B cell (primary cell): ENCODE measurements around the gene RHCG. TPM values are rescaled to one million over a fixed set of nuclear protein-coding genes. Genes with fewer than 3 reads are reported as not detected.

Experiments
- ATAC-seq: fragments of 200-7000 bp; cut with Tn5 transposase; one replicate; pipeline ENCODE4 v1.10.0; 2021; ENCODE audit warnings: low read depth, mild to moderate bottlenecking, moderate number of reproducible peaks, moderate library complexity
- CTCF ChIA-PET: fragments of 350-600 bp; sonication (Branson Sonifier 250); formaldehyde crosslinking; loops from one replicate; lab custom pipeline; 2021; ENCODE audit warnings: antibody characterized with exemption, inconsistent platforms; lab: Charles Lee
- POLR2A ChIA-PET: fragments of 350-600 bp; sonication (Branson Sonifier 250); formaldehyde crosslinking; loops from one replicate; lab custom pipeline; 2021; ENCODE audit warnings: antibody characterized with exemption; lab: Charles Lee
- DNase-seq: peaks from one replicate; pipeline ENCODE4 v3.0.0; 2013
- H2AFZ ChIP-seq: 2 replicates; pipeline ENCODE4 v1.6.1; 2012; ENCODE audit warnings: mild to moderate bottlenecking, low read depth, low read length; ENCODE audit not compliant: insufficient read depth, poor library complexity, severe bottlenecking
- H3K27ac ChIP-seq, 2 donors: 1 replicate in 1 of 2; 2 replicates in 1 of 2; pipeline ENCODE4 v1.5.1; 2012 to 2013; ENCODE audit warnings: low read length in 2 of 2, mild to moderate bottlenecking in 2 of 2, moderate library complexity in 1 of 2
- H3K27me3 ChIP-seq, 4 experiments: fragments of 200-600 bp in 1 of 4; sonication (generic) in 1 of 4; replicated peaks in 1 of 4; 1 replicate in 2 of 4; 2 replicates in 2 of 4; pipeline versions ENCODE4 v1.6.1 to v1.7.0; 2013 to 2016; ENCODE audit warnings: low read length in 3 of 4, mild to moderate bottlenecking in 2 of 4, mixed read lengths in 1 of 4, moderate library complexity in 1 of 4; ENCODE audit not compliant: insufficient read depth in 4 of 4, control insufficient read depth in 3 of 4; ENCODE audit errors: control extremely low read depth in 1 of 4
- H3K36me3 ChIP-seq, 2 experiments: replicated peaks in 1 of 2; 1 replicate in 1 of 2; 2 replicates in 1 of 2; pipeline versions ENCODE4 v1.6.1 to v1.7.1; 2013; ENCODE audit warnings: low read length in 1 of 2; ENCODE audit not compliant: insufficient read depth in 2 of 2, control insufficient read depth in 1 of 2; ENCODE audit errors: control extremely low read depth in 1 of 2, extremely low read depth in 1 of 2
- H3K4me1 ChIP-seq, 2 donors: fragments of 200-600 bp in 1 of 2; sonication (generic) in 1 of 2; 1 replicate in 1 of 2; 2 replicates in 1 of 2; pipeline versions ENCODE4 v1.5.1 to v1.6.1; 2013 to 2017; ENCODE audit warnings: low read length in 2 of 2; ENCODE audit not compliant: control insufficient read depth in 2 of 2, insufficient read depth in 2 of 2
- H3K4me2 ChIP-seq: replicated peaks from 2 replicates; pipeline ENCODE3; 2012; ENCODE audit warnings: mild to moderate bottlenecking, low read depth, low read length; ENCODE audit not compliant: poor library complexity, severe bottlenecking
- H3K4me3 ChIP-seq, 5 experiments: fragments of 200-600 bp in 1 of 5; sonication (generic) in 1 of 5; 1 replicate in 3 of 5; 2 replicates in 2 of 5; pipeline versions ENCODE4 v1.5.1 to v1.7.0; 2011 to 2016; ENCODE audit warnings: low read length in 4 of 5, mild to moderate bottlenecking in 4 of 5, low read depth in 2 of 5, control low read depth in 1 of 5, moderate library complexity in 1 of 5; ENCODE audit not compliant: insufficient read depth in 1 of 5; ENCODE audit errors: control extremely low read depth in 1 of 5, extremely low read depth in 1 of 5
- H3K79me2 ChIP-seq: fragments of 200-600 bp; sonication (generic); one replicate; pipeline ENCODE4 v1.6.0; 2016; ENCODE audit warnings: low read length; ENCODE audit not compliant: control insufficient read depth, insufficient read depth
- H3K9ac ChIP-seq: fragments of 200-600 bp; sonication (generic); 2 replicates; pipeline ENCODE4 v1.6.1; 2017; ENCODE audit warnings: mild to moderate bottlenecking, low read length, moderate library complexity
- H3K9me3 ChIP-seq, 3 donors: one replicate each; pipeline versions ENCODE4 v1.6.1 to v1.7.1; 2013; ENCODE audit warnings: low read length in 2 of 3; ENCODE audit not compliant: control insufficient read depth in 2 of 3, insufficient read depth in 1 of 3; ENCODE audit errors: control extremely low read depth in 1 of 3
- H4K20me1 ChIP-seq: 2 replicates; pipeline ENCODE4 v1.6.0; 2012; ENCODE audit warnings: mild to moderate bottlenecking, low read length; ENCODE audit not compliant: insufficient read depth, control insufficient read depth, poor library complexity, severe bottlenecking
- H3K27ac Mint-ChIP-seq: one replicate; pipeline ENCODE4 v1.8.0; 2021; ENCODE audit warnings: mixed read lengths
- H3K27me3 Mint-ChIP-seq: one replicate; pipeline ENCODE4 v1.8.0; 2021; ENCODE audit warnings: mixed read lengths
- H3K4me1 Mint-ChIP-seq: one replicate; pipeline ENCODE4 v1.8.0; 2021; ENCODE audit warnings: mixed read lengths
- H3K4me3 Mint-ChIP-seq: one replicate; pipeline ENCODE4 v1.8.0; 2021; ENCODE audit warnings: mixed read lengths
- H3K9me3 Mint-ChIP-seq: one replicate; pipeline ENCODE4 v1.8.0; 2022; ENCODE audit warnings: mixed read lengths; ENCODE audit not compliant: insufficient read depth
- EZH2 ChIP-seq: IDR thresholded peaks from 2 replicates; pipeline ENCODE4 v1.6.1; 2012; ENCODE audit warnings: borderline replicate concordance, low read depth, mild to moderate bottlenecking, moderate library complexity, low read length; ENCODE audit not compliant: insufficient read depth, poor library complexity, severe bottlenecking
- WGBS: methylation state at CpG from one replicate; pipeline ENCODE4 v1.1.5; 2013; ENCODE audit warnings: missing lambda C conversion rate; ENCODE audit not compliant: insufficient coverage; 5-methylcytosine and 5-hydroxymethylcytosine counted together
- intact Hi-C: fragments of 100-400 bp; cut with micrococcal nuclease; formaldehyde crosslinking; loops from one replicate; pipeline ENCODE4 v1.10.0; 2022
- polyA plus RNA-seq: library from polyadenylated mRNA; depleted of rRNA; stranded (reverse); fragments of >200 nt; gene quantifications from 2 replicates; pipeline ENCODE4 v1.2.3, GENCODE V29; 2012
- total RNA-seq, 2 donors: library from RNA; stranded (reverse); fragments of 120-200 nt in 1 of 2; gene quantifications; 1 replicate in 1 of 2; 2 replicates in 1 of 2; pipeline versions ENCODE4 v1.2.3 to v1.2.4, GENCODE V29; 2013 to 2022
- TF ChIP-seq, protein P1 (sequence below): fragments of 200-600 bp; IDR thresholded peaks from one replicate; pipeline ENCODE4 v1.8.0; 2022; ENCODE audit warnings: antibody characterized with exemption, mild to moderate bottlenecking

The RHCG gene
- total and polyA plus RNA-seq, 2 donors (not counting 1 experiment from before 2014, with no cell fraction given) = not detected

- Mint-ChIP-seq H3K27me3 (peaks cover 29% of the 10 kb centered on the region), H3K4me3 (no peak overlapping the region)
- no peak for ATAC-seq
Observed at GRCh38 chr15:89426500-89426899, 69.9 kb downstream of the RHCG start.

GRCh38 chr15:89423981-89424380, 72.4 kb downstream of the RHCG start:
- Histone ChIP-seq H3K4me2 (no peak overlapping the region), H3K27ac (no peak overlapping the region), H2AFZ (no peak overlapping the region), H3K9ac (no peak overlapping the region), H4K20me1 (no peaks in the 10 kb centered on the region), H3K4me3 (no peak overlapping the region), H3K27me3 (peaks cover 0 to 37% (median 8%) of the 10 kb centered on the region in 4 experiments), H3K9me3 (peaks cover 0 to 3% (median 0%) of the 10 kb centered on the region in 3 donors), H3K79me2 (no peaks in the 10 kb centered on the region), H3K4me1 (no peaks in the 10 kb centered on the region), H3K36me3 (no peaks in the 10 kb centered on the region)
- intact Hi-C loops = no loop called here
- DNase-seq (no peak), ATAC-seq (no peak)
- H3K27me3 Mint-ChIP-seq = peaks cover 38% of the 10 kb centered on the region
- 53% methylated on average over 5 of the region's 8 CpGs for WGBS
- H3K4me3 Mint-ChIP-seq = no peak overlapping the region
- ChIA-PET POLR2A (interaction anchor here (0.6 kb wide), 1 partner anchor 22 kb away, joined by 4 read pairs; no protein-coding TSS in a partner anchor), CTCF (interaction anchor here (1.0 to 1.1 kb wide), 2 partner anchors 49 to 65 kb away, joined by 3 to 4 read pairs; no protein-coding TSS in a partner anchor)
- no peaks in the 10 kb centered on the region for H3K9me3 Mint-ChIP-seq
- no peak for TF ChIP-seq EZH2
- TF ChIP-seq, protein P1, sequence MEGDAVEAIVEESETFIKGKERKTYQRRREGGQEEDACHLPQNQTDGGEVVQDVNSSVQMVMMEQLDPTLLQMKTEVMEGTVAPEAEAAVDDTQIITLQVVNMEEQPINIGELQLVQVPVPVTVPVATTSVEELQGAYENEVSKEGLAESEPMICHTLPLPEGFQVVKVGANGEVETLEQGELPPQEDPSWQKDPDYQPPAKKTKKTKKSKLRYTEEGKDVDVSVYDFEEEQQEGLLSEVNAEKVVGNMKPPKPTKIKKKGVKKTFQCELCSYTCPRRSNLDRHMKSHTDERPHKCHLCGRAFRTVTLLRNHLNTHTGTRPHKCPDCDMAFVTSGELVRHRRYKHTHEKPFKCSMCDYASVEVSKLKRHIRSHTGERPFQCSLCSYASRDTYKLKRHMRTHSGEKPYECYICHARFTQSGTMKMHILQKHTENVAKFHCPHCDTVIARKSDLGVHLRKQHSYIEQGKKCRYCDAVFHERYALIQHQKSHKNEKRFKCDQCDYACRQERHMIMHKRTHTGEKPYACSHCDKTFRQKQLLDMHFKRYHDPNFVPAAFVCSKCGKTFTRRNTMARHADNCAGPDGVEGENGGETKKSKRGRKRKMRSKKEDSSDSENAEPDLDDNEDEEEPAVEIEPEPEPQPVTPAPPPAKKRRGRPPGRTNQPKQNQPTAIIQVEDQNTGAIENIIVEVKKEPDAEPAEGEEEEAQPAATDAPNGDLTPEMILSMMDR = no peak
- no peak overlapping the region for H3K27ac Mint-ChIP-seq
- no peaks in the 10 kb centered on the region for H3K4me1 Mint-ChIP-seq

More at GRCh38 chr15:89426500-89426899, 69.9 kb downstream of the RHCG start:
- Mint-ChIP-seq H3K27ac (no peak overlapping the region), H3K9me3 (no peaks in the 10 kb centered on the region), H3K4me1 (peaks cover 7% of the 10 kb centered on the region)
- Histone ChIP-seq H3K4me3 (no peak overlapping the region), H2AFZ (no peak overlapping the region), H3K36me3 (no peaks in the 10 kb centered on the region), H4K20me1 (no peaks in the 10 kb centered on the region), H3K9ac (no peak overlapping the region), H3K27me3 (peaks cover 0 to 31% (median 3%) of the 10 kb centered on the region in 4 experiments), H3K4me2 (no peak overlapping the region), H3K4me1 (peaks cover 4 to 10% of the 10 kb centered on the region in 2 donors), H3K79me2 (no peaks in the 10 kb centered on the region), H3K27ac (no peak overlapping the region), H3K9me3 (no peaks in the 10 kb centered on the region)
- ChIA-PET POLR2A (no interaction called here), CTCF (interaction anchor here (5.9 kb wide), 1 partner anchor 68 kb away, joined by 126 read pairs; no protein-coding TSS in a partner anchor)
- TF ChIP-seq, protein P1 = no peak
- no peak for TF ChIP-seq EZH2
- intact Hi-C loops = no loop called here
- no peak for DNase-seq
- WGBS = 91% methylated on average over 5 of the region's 5 CpGs
